HG03103 (cell line): Measurements from ENCODE around the gene BICC1.

ENCODE experiments used
- ATAC-seq: cut with Tn5 transposase; IDR thresholded peaks from one replicate; pipeline ENCODE4 v1.9.1; 2021; ENCODE audit warnings: low read depth; ENCODE audit not compliant: unreplicated experiment

BICC1 gene

DNA sequence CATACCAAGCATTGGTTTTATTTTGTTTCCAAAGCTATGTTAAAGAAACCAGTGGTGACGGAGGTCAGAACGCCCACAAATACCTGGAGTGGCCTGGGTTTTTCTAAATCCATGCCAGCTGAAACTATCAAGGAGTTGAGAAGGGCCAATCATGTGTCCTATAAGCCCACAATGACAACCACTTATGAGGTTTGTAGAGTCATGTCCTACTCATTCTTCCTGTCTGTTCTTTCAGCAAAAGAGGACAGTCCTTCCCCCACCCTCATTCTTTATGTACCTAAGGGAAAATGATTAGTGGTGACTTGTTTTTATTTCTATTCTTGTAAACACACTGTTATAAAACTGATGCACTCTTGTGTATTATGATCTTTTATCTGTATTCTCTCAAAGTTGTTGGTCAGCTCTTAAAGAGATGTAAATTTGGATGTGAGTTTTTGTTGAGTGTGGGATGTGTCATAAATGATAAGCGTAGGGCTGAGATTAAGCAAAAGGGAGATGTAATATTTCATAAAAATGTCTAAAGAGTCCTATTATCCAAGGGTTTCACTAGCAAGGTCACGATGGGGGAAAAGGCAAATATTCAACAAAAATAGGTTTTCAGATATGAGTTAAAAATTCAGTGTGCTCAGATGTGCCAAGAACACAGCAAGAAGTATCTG, 294.4 kb downstream of the BICC1 start:
- no peak for ATAC-seq

DNA sequence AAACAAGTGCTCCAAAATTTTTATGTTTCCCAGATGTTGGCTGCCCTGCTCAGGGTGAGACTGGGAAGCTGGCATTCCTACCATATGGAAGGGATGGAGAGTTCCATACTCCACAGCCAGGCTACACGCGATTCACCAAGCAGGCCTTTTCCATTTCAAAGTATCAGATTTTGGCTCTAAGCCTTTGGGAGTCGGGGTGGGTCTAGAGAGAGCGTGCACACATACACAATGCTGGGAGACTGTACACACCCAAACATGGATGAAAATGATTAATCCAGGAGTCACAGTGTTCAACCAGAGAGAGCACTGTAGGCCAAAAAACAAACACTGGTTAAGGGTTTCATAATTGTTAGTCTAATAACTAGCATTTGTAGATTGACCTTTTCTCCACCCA, 295.0 kb downstream of the BICC1 start:
- ATAC-seq, result no peak

DNA sequence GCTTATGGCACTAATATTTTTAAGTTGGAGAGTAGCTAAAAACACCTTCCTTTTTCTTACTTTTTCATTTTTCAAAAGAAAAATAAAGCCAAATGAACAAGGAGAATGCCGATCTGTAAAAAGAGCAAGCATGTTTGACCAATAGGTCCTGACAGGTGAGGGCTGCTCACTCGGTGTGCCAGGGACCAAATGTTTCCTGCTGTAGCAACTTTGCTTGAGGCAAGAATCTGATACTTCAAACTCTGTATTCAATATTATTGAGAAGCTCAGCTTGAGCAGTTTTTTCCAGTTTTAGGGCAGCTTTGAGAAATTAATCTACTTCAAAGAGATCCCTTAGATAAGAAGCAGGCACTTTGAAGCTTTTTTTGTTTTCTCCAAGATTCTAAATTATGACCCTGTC, 298.1 kb downstream of the BICC1 start:
- no peak for ATAC-seq

DNA sequence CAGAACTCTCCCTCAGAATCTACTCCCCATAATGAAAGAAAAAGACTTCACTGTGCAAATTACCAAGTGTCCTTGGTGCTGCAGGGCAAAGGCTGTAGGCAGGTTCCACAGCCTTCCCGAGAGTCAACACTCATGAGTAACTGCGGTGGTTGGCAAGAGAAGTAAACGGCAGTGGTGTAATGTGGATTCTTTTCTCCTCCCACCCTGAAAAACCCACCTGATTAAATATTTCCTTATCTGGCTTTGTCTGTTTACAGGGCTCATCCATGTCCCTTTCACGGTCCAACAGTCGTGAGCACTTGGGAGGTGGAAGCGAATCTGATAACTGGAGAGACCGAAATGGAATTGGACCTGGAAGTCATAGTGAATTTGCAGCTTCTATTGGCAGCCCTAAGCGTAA, 300.9 kb downstream of the BICC1 start:
- no peak for ATAC-seq

DNA sequence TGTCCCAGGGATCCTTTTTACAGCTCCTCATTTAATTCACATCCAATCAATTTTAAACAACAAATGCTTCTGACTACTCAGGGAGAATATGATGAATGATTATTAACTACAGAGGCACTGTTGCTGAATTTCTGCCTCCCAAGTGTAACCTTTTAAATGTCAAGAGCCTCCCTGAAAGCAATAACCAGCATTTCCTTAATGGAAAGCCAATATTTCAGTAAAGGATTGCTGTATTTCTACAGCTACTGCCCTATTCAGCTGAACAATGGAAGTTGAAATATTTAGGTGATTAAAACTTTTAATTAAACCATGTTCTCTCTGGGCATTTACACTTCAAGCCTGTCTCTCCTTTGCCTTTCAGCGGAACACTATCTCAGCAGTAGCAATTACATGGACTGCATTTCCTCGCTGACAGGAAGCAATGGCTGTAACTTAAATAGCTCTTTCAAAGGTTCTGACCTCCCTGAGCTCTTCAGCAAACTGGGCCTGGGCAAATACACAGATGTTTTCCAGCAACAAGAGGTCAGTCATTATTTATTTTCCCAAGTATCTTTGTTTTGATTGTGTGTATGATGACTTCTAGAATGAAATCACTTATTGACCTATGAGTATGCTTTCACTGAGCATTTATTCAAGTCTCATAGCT, 304.7 kb downstream of the BICC1 start:
- ATAC-seq, result no peak

DNA sequence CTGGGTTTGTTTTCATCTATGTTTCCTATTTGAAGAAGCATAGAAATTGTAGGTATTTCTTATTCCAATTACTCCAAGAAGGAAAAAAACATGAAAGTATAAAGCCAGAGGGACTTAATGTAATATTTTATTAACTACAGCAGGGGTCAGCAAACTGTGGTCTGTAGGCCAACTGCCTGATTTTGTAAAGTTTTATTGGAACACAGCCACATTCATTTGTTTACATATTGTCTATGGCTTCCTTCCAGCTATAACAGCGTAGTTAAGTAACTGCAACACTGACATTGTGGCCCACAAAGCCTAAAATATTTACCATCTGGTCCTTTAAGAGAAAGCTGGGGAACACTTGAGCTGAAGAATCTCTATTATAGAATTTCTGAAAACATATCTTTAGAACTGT, 306.2 kb downstream of the BICC1 start:
- no peak for ATAC-seq

DNA sequence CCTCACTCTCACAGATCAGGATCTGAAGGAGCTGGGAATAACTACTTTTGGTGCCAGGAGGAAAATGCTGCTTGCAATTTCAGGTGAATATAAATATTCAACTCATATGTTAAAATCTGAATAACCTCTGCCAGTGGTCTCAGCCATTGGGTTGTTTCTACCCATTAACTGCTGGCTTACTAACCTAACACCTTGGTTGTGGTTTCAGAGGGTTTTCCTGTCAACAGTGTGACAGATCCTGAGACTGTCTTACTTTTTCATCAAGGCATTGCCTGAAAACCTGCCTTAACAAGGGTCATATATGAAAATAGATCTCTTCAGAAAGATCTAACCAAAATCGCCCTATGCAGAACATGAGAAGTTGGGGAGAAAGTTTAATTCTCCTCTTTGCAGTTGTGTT, 307.7 kb downstream of the BICC1 start:
- ATAC-seq, result no peak

DNA sequence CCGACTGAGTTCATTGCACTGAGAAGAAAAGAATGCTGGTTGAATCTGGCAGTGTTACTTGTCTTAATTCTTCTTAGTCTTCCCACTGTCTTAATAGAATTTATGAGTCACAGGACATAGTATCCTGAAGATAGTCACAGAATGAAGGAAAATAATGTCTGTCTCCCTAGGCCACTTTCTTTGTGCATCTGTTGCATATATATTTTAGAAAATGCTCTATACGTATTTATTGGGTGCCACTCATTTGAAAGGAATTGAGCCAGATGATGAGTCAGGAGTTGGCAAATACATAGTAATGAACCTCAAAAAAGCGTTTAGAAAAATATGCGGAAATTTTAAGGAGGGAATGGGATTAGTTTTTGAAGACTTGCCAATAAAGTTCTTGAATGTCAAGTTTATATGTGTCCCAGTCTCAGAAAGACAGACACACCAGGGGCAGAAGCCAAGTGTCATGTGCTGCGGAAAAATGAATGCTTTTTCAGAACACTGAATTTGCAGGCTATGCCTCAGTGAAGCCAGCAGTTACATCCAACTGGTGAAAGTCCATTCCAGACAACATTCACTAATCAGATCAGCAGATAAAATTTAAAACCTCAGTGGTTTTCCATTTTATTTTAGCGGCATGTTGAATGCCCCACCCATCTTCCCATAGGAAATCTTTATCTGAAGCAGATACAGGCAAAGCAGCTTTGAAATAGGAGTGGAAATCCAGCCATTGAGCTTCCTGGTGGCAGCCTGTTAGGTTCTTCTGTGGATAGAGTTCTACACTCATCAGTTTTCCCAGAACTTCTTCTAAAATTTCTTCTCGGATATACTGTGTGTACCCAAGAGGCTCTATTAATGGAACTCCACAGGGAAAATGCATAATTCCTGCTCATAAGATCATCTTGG, 308.4 kb downstream of the BICC1 start:
- no peak for ATAC-seq

DNA sequence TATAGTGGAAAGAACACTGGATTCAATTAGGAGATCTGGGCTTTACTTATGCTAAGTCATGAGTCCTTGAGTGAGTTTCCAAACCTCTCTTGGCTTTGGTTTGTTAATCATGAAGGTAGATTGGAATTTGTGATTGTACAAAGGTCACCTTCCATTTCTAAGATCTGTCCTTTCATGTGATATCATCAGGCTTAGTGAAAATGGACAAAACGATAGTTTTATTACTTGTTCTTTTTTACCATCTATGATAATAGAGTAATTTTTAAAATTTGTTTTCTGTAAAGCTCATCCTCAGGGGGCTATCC, 309.0 kb downstream of the BICC1 start:
- no peak for ATAC-seq

DNA sequence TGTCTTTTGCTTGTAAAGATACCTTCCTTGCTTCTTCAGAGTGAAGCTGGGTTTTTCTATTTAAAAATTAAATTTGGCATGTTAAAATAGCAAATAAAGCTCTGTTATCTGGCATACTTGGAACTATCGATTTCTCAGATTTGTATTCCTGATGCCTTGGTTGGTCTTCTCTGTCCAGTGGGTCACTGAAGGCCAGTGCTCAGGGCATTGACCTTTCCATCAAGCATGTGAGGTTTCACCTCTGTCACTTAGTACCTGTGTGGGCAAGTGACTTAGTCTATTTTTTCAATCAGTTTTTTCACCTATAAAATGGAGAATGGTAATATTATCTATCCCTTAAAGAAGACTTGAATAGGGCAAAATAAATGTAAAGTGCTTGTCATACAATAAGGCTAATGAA, 311.3 kb downstream of the BICC1 start:
- no peak for ATAC-seq

DNA sequence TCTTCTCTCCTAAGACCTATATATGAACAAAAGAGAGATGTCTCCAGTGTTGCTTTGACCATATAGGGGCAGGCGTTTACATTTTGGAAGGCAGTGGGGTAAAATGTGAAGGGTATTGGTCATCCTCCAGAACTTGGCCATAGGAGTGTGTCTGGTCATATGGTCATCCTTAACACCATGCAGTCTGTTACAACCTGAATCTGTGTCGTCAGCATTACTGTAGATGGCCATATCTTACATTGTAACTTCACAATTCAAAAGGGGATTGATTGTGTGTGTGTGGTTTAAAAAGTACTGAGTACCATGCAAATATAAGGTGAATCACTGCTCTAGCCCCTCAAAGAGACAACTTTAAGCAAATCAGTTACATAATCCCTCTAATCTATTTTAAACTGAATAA, 311.7 kb downstream of the BICC1 start:
- ATAC-seq, result no peak

DNA sequence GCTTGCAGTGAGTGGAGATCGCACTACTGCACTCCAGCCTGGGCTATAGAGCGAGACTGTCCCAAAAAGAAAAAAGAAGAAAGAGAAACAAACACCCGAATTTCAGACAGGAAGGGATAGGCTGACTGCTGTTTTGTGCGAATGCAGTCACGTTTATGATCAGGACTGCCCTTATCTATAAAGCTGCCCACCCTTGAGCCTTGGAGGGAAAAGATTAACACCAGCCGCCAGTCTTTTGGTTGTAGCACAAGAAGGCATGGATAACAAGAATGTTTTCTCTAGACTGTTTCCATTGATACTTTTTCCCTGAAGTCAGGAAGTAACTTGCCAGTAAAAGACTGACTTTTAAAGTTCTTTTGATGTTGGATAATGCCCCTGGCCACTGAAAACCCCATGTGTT, 314.0 kb downstream of the BICC1 start:
- no peak for ATAC-seq

DNA sequence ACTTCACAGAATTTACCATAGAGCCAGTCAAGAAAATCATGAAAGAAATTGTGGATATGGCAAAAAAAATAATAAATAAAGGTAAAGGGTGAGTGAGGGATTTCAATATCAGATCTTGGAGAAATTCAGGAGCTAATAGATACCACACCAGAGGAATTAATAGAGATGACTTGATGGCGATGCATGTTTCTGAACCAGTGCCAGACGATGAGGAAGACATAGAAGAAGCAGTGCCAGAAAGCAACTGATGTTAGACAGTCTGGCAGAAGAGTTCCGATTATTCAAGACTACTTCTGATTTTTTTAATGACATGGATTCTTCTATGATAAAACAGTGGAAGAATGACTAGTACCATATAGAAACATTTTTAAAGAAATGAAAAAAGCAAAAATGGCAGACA, 314.7 kb downstream of the BICC1 start:
- ATAC-seq, result no peak

DNA sequence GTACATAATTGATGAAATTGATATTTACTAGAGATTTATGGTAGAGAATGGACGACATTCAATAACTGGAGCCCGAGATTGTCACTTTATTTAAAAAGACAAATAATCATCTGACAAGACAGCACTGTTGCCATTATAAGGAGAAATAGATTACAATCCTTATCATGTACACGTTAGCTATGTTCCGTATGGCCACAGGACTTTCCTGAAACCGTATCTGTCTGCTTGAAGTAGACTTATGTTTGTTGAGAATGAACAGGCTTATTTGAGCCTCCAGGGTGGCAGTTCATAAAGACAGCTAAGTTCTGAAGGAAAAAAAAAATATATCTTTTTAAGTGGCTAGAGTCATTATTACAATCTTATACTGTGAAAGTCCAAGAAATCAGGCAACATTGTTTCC, 317.2 kb downstream of the BICC1 start:
- ATAC-seq, result no peak

DNA sequence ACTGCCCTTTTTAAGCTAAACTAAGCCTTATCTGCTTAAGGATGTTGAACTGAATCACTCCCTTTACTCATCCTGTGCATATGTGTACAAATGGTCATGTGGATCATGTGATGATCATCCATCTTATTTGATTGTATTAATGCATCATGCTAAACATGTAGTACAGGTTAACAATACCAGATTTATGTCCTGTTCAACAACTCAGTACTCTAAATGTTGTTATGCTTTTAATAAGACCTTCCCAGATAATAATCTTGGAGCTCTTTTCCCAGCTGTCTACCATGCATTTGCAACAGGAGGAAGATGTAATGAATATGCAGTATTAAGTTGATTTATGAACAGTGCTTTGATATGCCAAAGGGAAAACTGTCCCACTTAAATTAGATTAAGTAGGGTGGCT, 318.0 kb downstream of the BICC1 start:
- ATAC-seq, result no peak

DNA sequence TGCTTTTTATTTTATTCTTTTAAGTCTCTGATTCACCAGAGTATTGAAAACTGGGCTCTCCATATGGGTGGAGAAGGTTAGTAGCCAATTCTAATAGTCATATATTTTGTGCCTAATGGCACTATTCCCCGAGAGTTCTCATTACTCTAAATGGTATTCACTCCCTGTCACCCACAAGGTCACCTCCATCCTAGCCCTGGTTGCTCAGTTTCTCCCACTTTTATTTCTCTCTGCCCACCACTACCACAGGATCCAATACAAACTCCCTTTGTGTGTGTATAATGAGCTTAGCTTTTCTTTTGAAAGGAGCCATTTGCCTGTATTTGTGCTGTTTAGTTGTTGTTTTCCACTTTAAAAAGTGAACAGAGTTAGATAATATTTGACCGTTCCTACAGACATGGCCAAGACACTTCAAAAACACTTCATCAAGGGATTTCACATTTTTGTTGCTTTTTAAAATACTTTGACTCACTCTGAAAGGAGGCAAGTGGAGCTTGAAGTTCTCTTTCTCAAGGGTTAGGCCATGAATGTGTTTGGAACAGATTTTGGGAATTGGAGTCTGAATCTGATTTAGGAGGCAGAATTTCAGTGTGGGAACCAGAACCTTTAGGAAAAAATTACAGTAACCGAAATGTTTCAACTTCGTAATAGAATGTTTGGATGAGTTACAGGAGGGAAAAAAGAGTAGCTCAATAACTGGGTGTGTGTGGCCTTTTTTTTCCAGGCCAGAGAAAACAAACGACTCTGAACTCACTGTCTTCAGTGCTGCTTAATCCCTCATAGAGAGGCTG, 321.3 kb downstream of the BICC1 start:
- ATAC-seq, result no peak

DNA sequence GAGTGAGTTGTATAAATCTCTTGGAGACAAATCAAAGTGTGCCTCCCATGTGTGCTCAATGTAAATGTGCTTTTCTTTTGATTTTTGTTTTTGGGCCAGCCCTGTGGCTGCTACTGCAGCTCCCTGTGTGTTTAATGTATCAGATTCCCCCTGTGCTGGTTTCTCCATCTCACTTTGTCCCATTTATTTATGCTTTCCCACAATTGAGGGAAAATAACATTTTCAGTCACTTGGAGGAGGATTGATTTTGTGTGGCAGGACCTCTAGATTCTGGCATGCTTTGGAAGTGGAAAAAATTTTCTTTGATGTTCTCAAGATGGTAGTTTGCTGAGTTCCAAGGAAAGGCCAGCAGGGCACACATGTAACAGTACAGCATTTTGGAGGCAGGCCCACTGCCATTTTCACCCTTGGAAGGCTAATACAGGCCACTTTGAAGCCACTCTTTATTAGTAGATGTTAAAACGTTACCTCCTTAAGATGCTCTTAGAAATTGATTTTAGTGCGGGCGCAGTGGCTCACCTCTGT, 323.6 kb downstream of the BICC1 start:
- ATAC-seq, result no peak

DNA sequence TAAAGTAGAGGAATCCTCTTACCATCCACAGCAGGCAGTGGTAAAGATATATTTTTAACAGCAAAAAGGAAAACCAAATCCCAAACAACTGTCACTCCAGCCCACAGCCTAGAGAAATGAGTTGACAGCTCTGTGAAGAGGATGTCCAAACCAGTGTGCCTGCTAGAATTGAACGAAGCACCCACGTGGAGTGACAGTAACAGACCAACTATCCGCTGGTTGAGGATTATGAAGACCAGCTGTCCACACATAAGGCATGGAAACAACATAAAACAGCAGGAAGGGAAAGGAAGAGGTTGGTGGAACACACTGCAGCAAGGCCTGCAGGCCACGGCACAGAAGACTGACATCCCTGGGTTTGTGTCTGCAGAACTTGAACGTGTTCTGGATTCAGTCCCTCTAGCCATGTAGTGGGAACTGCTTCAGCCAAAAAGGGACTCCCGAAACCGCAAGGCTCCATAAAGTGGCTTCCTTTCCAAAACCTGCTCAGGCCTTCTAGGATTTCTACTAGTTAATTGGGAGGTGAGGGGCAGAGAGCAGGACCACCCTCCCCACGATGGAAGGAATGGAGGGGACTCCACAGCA, 324.4 kb downstream of the BICC1 start:
- ATAC-seq, result no peak

DNA sequence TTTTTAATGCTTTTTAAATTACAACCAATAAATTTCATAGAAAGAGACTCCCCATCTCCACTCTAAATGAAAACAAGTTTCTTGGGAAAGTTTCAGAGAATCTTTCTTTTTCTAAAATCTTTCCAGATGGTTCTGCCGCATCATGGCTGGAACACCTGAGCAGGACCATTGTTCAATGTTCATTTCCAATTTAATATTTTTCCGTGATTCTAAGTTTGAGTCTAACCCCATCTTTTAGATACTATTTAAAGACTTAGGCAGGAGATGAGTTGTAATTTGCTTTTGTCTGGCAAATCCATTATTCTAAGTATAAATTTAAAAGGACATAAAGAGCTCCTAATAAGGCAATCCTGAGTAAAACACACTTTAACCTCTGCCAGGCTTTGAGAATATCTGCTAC, 325.2 kb downstream of the BICC1 start:
- ATAC-seq, result no peak

DNA sequence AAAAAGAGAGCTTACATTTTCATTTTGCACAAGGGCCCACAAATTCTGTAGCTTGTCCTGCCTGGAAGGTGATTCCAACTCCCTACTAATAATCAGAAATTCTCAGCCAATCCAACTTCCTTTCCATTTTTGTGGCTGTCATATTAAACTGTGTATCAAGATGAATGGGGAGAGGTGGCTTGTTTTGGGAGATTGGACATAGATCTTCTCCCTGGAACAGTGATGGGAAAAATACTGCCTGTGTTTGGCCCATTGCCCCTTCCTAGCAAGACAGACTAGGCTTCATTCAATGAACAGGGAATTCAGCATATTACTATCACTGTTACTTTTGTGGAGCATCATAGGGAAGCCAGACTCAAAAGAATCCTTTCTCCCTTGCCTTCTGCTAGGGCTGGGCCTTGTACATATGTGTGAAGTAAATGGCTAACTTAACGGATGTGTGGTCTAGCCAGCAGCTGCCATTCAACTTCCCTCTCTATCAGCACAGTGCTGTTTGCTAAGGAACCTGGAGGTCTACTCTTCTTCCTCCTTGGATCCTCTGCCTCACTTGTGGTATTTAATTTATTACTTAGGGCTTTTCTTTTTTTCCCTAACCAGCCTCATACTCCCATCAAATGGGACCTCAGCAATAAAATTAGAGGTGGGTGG, 326.0 kb downstream of the BICC1 start:
- ATAC-seq, result no peak
